Measurements from ENCODE around the gene ZNRF3.
"Not testable (repeated sequence)": the region's sequence is repeated elsewhere in the genome, so short reads cannot be mapped to it uniquely, and the experiment has no call there.

Gene ZNRF3

GRCh38 chr22:28883917-28884746, 760 bp downstream of the ZNRF3 start:
- ATAC-seq: peak; percentile 13

GRCh38 chr22:28884747-28885350, 1.5 kb downstream of the ZNRF3 start:
- TF ChIP-seq TCF4 (CRISPR knock-in tag; IDR thresholded peaks at IDR 0.05; ENCODE audit: borderline replicate concordance) (no peak), ARNTL (CRISPR knock-in tag; IDR thresholded peaks at IDR 0.05; ENCODE audit: borderline replicate concordance, low read depth) (no peak), ZC3H10 (CRISPR knock-in tag; IDR thresholded peaks at IDR 0.05) (no peak), PPARA (CRISPR knock-in tag; IDR thresholded peaks at IDR 0.05; ENCODE audit: borderline replicate concordance) (no peak), ZFP3 (CRISPR knock-in tag; IDR thresholded peaks at IDR 0.05) (no peak), RARB (CRISPR knock-in tag; IDR thresholded peaks at IDR 0.05) (no peak), OSR1 (CRISPR knock-in tag; IDR thresholded peaks at IDR 0.05) (no peak), ZNF8 (CRISPR knock-in tag; IDR thresholded peaks at IDR 0.05) (no peak), ZFP30 (CRISPR knock-in tag; IDR thresholded peaks at IDR 0.05) (no peak), GLIS3 (CRISPR knock-in tag; IDR thresholded peaks at IDR 0.05) (no peak), CSDC2 (CRISPR knock-in tag; IDR thresholded peaks at IDR 0.05) (no peak), TOX (CRISPR knock-in tag; IDR thresholded peaks at IDR 0.05; ENCODE audit: borderline replicate concordance) (no peak), CREB5 (CRISPR knock-in tag; IDR thresholded peaks at IDR 0.05; ENCODE audit: low read depth) (no peak), TSHZ2 (CRISPR knock-in tag; IDR thresholded peaks at IDR 0.05) (no peak), ESRRG (CRISPR knock-in tag; IDR thresholded peaks at IDR 0.05) (no peak)
- ATAC-seq: no peak

More at GRCh38 chr22:28883917-28884746, 760 bp downstream of the ZNRF3 start:
- TF ChIP-seq OSR1 (CRISPR knock-in tag; IDR thresholded peaks at IDR 0.05) (no peak), ZNF565 (CRISPR knock-in tag; conservative IDR thresholded peaks at IDR 0.05; ENCODE audit: low read depth) (no peak), ESRRG (CRISPR knock-in tag; IDR thresholded peaks at IDR 0.05) (no peak), BACH2 (CRISPR knock-in tag; IDR thresholded peaks at IDR 0.05; ENCODE audit: borderline replicate concordance) (no peak), CSRNP3 (CRISPR knock-in tag; IDR thresholded peaks at IDR 0.05) (no peak), PATZ1 (CRISPR knock-in tag; IDR thresholded peaks at IDR 0.05; ENCODE audit: borderline replicate concordance) (no peak), ISL1 (CRISPR knock-in tag; IDR thresholded peaks at IDR 0.05) (no peak), PPARA (CRISPR knock-in tag; IDR thresholded peaks at IDR 0.05; ENCODE audit: borderline replicate concordance) (no peak)

GRCh38 chr22:28885939-28886338, 2.6 kb downstream of the ZNRF3 start:
- TF ChIP-seq CREB5 (CRISPR knock-in tag; IDR thresholded peaks at IDR 0.05; ENCODE audit: low read depth): no peak
- no peak for ATAC-seq

GRCh38 chr22:28886679-28887078, 3.3 kb downstream of the ZNRF3 start:
- ATAC-seq: not testable (repeated sequence)

Measured in SK-N-SH treated with all-trans-retinoic acid at 6 μM for 48 hours (cell line).